Mucosa of gallbladder (tissue), 1 donor: ENCODE measurements around the gene IFIT5. TPM values are rescaled to one million over a fixed set of nuclear protein-coding genes. Genes with fewer than 3 reads are reported as not detected.
"Not testable (repeated sequence)": the region's sequence is repeated elsewhere in the genome, so short reads cannot be mapped to it uniquely, and the experiment has no call there.

Experiments used
- DNase-seq: peaks from one replicate; pipeline ENCODE4 v3.0.0-alpha.2; 2020; ENCODE audit warnings: low spot score
- total RNA-seq: library from RNA; stranded (reverse); gene quantifications from one replicate; pipeline ENCODE4 v1.2.1, GENCODE V29; 2021
- donor health status: DM: no; HTN: no; CAD: no.

Gene IFIT5
- 14.7 TPM for total RNA-seq

DNA sequence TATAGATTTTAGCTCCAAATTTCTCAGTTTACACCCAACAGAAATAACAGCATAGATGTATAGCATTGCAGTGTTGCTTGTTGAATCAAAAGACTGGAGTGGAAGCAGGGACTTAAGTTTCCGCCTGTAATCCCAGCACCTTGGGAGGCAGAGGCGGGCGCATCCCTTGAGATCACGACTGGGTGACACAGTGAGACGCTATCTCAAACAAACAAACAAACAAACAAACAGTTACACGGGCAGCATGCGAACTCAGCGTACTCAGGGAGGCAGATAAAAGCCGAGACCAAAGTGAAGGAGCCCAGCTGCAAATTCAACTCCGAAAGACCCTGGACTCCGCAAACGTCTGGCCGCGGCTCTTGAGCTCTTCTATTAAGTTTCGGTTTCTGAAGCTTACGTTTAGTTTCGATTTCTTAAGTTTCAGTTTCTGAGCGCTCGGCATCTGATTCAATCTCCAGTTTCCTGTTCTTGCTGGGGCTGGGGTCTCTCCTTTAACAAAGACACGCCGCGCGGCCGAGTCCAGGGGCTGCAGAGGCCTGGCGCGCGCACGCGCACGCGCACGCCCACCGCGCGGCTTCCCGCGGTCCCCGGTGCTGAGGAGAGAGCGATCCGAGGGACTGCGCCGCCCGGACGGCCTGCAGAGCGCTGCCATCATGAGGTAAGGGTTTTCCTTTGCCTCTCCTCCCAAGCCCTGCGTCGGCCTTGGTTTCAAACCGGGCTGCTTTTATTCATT is at the start of gene IFIT5:
Gene IFIT5, plus strand, starts transcription at position 423 of the 733 bp plus-strand sequence. Its CDS starts 231 bp downstream, at position 654.
- peak; percentile 65 for DNase-seq

DNA sequence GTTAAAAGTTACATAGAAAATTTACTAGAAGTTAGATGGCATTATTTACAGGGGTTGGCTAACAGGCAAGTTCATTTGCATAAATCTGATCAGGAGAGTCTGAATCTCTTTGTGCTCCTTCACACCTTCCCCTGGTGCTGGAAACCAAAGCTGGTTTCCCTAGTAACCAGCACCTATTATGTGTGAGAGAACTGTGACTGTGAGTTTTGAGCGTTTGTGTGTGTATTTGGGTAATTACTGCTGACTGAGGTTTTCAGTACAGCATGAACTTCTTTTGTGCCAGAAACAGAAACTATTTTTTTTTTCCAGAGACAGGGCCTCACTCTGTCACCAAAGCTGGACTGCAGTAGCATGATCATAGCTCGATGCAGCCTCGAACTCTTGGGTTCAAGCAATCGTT is 46.8 kb upstream of the IFIT5 start:
- no peak for DNase-seq

DNA sequence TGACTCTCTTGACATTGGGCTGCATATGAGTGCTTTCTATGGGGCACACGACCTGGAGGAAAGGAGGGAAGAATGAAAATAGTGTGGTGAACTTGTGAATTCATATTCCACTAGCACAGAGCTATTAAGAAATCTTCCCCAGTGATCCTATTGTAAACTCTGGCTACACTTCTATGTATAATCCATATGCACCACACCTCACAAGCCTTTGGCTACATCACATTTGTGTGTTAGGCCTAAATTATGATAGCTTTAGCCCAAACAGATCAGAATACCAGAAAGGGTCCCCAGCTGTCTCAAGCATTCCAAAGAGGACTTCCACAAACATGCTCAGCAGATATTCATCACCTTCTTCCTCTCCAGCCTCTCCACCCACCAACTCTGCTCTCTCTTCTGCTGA is 46.2 kb upstream of the IFIT5 start:
- DNase-seq, result no peak

DNA sequence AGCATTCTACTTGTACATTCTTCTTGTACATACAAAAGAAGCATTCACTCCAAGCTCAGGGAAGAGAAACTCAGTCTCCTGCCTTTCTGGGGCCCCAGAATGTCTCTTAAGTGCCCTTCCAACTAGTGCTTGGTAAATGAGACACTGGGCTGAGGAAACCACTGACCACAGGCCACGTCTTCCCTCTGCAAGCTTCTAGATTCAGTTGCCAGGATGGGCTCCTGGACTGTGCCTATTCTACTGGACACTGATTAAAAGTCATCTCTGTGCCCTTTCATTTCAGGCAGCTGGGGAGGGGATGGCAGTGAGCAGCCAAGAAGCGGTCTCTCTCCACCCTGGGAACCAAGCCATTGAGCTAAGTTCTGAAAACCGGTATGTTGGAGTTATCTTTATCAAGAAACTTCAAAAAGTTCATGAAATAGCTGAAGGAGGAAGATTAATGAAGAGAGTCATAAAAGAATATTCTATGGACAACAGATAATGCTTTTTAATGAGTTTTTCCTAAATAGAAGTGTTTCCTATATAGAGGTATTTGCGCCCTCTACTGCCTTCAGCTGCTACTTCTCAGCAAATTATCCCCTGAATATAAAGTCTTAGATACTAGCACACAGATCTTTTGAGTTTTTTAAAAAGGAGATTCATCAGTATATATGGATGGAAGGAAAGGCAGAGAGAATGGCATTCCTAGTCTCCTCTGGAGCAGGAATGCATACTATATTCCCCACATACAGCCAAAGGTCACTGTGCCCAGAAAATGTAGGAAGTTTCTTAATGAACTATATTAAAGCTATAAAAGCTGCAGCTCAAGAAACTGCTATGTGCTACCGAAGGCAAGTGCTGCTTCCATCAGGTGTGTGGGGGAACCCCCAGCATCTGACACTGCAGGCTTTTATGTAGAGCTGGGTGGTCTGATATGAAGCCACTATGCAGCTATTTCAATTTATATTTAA is 44.9 kb upstream of the IFIT5 start:
- DNase-seq, result no peak

GRCh38 chr10:89371079-89371478 is 43.3 kb upstream of the IFIT5 start:
- no peak for DNase-seq

DNA sequence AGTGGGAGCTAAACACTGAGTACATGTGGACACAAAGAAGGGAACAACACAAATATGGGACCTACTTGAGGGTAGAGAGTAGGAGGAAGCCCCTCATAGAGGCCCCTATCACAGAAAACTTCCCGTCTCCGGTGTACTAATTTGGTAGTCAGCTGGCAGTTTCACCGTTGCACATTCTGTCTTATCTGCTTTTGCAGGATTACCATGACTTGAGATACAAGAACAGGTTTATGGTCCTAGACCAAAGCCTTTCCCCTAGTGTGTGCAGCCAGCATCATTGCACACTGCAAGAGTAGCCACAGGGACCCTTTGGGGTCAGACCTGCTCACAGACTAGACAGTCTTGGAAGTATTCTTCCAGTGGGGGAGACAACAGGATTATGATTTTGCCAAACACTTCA is 42.4 kb upstream of the IFIT5 start:
- DNase-seq, result no peak

DNA sequence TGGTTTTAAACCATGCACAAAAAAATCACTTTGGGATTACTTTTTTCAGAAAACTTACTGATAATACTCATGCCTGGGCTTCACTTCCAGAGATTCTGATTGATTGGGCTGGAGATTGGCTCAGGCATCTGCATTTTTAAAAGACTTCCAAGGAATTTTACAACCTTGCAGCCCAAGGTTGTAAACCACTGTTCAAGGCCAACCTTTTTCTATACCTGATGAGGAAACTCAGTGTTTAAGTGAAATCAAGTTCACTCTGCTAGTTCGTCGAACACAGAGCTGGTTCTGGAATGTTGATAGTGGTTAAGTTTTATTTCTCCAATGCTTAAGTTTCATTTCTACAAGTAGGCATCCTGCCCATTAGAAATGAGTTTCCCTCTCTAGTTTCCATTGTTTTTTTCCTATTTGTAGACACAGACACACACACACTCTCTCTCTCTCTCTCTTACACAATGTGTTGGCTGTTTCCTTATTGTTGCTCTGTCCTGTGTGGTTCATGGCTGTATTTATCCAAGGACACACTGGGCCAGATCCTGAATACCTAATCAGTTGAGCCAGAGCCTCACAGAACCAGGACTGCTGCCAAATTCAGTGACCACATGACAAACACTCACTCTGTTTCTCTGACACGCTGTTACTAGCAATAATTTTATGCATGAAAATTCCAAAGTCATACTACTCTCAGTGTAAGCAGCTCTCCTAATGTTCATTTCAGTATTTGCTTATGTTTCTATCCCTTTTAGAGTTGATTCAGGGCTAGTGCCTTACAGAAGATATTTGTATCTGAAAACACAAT is 40.3 kb upstream of the IFIT5 start:
- peak; percentile 93 for DNase-seq

DNA sequence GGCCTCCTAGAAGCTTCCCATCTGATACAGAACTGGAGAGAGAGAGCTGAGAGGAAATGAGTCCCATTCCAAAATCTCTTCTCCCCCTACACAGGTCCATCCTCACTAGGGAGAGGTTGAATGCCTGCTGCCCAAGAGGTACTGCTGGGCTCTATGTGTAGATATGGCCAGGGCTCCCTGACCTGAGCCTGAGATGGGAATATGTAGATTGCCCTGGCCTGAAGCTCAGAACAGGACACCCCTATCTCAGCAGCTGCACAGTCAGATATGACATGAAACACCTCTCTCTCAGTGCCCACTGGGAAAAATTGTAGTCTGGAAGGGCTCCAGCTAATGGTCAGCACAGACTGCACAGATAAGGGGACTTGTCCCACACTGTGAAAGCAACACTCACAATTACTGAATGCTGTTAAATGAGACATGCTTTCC is 39.6 kb upstream of the IFIT5 start:
- DNase-seq, result no peak

DNA sequence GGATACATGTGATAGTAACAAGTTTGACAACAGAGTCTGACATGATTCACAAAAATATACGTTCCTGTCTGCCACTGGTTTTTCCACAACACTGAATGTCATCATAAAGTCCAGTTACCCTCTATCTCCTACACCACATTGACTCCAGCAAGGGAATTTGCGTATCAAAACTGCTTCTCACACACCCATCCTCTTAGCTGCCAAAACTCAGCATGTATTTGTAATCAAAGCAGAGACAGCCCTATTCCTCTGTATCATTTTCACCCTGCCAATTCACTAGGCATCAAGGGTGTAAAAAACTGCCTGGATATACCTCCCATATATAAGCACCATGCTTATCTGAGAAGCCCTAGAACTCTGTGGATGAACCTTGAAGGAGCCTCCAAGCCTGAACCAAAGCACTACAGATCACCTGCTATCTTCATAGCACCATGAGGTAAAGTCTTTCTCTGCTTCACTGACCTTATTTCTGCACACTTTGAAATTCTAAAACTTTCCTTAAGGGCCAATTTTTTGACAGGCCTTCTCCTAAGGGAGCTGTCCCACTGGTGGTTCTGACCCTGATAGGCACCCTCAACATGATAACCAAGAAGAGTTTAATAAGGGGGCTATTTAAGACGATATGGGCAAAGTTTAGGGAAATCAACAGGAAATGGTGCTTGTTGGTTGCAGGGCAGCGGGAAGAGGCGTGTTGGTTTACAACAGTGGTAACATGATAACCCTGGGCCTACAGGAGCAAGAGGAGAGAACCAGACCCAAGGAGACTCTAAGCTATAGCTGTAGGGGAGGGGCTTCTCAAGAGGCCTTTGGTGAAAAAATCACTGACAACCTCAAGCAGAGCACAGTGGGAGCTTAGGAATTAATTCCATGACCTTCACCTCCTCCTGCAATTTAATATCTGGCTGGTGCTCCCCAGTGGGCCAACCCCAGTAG is 36.4 kb upstream of the IFIT5 start, which contains the start of gene IFIT1B:
Gene IFIT1B, plus strand, starts transcription at position 352 of the 933 bp plus-strand sequence. Its CDS starts 80 bp downstream, at position 432.
- no peak for DNase-seq

GRCh38 chr10:89379103-89379502 is 35.3 kb upstream of the IFIT5 start:
- no peak for DNase-seq

DNA sequence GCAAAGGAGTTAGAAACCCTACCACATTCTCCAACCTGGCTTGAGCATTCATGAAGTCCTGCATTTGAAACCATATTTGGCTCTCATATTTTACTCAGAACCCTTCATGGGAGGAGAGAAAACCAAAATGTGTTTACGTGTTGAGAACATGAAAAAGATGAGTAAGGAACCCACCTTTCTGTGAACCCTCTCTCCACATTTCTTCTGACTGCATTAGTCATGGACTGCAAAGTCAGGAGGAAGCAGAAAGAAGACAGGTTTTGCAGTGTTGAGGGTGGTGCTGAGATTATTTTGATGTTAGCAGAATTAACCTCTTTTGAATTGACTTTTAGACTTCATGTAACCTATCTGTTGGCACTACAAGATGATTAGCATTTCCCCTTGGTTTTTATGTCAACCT is 31.6 kb upstream of the IFIT5 start:
- DNase-seq, result no peak

DNA sequence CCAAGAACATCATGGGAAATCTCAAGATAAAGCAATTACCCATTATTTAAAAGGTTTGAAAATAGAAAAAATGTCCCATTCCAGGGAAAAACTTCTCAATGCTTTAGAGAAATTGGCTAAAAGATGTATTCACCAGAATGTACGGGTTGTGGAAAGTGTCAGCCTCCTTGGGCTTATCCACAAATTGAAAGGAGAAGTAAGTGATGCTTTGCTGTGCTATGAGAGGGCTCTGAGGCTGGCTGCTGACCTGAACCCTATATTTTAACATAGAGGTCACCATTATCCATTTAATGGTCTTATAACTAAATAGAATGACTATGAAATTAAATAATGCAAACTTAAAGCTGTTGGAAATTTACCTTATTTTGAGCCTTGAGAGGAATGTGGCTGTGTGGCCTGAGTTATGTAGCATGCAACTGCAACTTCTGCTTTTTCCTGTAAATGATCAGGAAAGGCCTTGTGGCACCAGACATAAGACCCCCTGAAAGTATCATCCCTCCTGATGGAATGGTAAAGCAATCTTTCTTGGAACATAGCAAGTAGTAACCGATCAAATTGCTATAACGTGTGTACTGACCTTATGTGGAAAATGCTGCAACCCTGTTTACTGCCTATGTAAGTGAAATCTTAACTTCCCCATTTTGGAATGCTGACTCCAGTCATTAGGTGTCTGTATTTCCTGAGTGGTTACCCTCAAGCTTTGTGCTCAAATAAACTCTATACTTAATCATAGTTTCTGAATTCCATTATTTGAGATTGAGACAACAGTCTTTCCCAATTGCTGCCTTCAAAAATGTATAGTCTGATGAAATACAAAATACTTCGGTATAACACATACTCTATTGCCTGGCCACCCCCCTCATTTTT is 29.7 kb upstream of the IFIT5 start:
- DNase-seq, result no peak

- no peak for DNase-seq
These were observed 25.6 kb upstream of the IFIT5 start for GRCh38 chr10:89388806-89389205.

- no peak for DNase-seq
These were observed 25.1 kb upstream of the IFIT5 start for GRCh38 chr10:89389254-89389653.

DNA sequence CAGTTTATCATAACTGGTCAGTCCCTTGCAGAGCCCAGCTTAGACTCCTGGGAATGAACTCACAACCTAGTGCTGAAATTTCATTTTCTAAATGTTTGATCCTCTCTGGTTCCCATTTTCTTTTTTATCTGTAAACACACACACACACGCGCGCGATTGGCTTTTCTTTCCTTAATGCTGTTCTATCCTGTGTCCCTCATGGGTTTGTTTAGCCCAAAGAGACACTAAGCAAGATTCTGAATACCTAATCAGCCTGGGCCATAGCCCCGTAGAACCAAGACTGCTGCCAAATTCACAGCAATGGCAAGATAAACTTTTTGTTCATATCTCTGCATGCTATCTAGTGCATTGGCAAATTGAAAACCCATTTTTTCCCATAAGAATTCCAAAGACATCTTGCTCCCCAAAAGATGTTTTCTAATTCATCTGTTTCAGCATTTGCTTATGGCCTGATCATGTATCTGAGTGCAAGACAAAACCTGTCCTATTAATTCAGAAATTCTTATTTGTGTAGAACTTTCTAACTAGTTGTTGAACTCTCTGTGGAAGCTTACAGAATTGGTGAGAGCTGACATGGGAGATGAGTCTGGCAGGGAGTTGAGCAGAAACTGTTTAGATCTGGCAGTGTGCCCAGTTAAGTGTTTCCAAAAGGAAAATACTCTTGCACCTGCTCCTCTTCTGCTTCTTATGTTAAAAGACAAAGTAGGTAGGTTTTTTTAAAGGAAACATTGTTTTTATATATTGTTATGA is 23.7 kb upstream of the IFIT5 start:
- DNase-seq, result no peak

- DNase-seq, result not testable (repeated sequence)
These were observed 23.2 kb upstream of the IFIT5 start for GRCh38 chr10:89391226-89391576.

GRCh38 chr10:89391907-89392756 is 22.2 kb upstream of the IFIT5 start, which contains the start of gene IFIT1:
IFIT1 (plus strand) TSS chr10:89392623; CDS start chr10:89392713, 90 bp downstream.
- peak; percentile 80 for DNase-seq

- DNase-seq, result peak; percentile 35
These were observed 21.4 kb upstream of the IFIT5 start for GRCh38 chr10:89392974-89393373.
